Left ventricle myocardium inferior (tissue), 1 donor: ENCODE data around the gene DNAJC30. TPM values are rescaled to one million over a fixed set of nuclear protein-coding genes. Genes with fewer than 3 reads are reported as not detected.

ENCODE experiments used
- DNase-seq: peaks from one replicate; pipeline ENCODE4 v3.0.0-alpha.2; 2020
- H3K27ac ChIP-seq: fragments of 200-600 bp; replicated peaks from 2 replicates; pipeline ENCODE4 v1.8.0; 2021
- H3K27me3 ChIP-seq: fragments of 200-600 bp; 2 replicates; pipeline ENCODE4 v1.8.0; 2021; ENCODE audit warnings: low read depth
- H3K36me3 ChIP-seq: fragments of 200-600 bp; 2 replicates; pipeline ENCODE4 v1.8.0; 2021
- H3K4me1 ChIP-seq: fragments of 200-600 bp; 2 replicates; pipeline ENCODE4 v1.8.0; 2021
- H3K4me3 ChIP-seq: fragments of 200-600 bp; 2 replicates; pipeline ENCODE4 v1.8.0; 2021; ENCODE audit warnings: mild to moderate bottlenecking, moderate library complexity
- H3K9me3 ChIP-seq: fragments of 200-600 bp; replicated peaks from 2 replicates; pipeline ENCODE4 v1.8.0; 2021
- intact Hi-C: fragments of 100-400 bp; cut with micrococcal nuclease; formaldehyde crosslinking; loops from one replicate; pipeline ENCODE4 v1.11.0; 2022
- total RNA-seq: library from RNA; stranded (reverse); fragmentation: NEBNext Ultra II Directional; extraction: Animal tissue kit (Norgen Biotek cat#: 25700); gene quantifications from one replicate; pipeline ENCODE4 v1.2.1, GENCODE V29; 2021
- TF ChIP-seq, protein P1 (sequence below): fragments of 200-600 bp; IDR thresholded peaks from 2 replicates; pipeline ENCODE4 v1.8.0; 2021; ENCODE audit warnings: antibody characterized with exemption, mild to moderate bottlenecking, borderline replicate concordance
- donor health status: DM: no; HTN: yes; CAD: no; lungs with severe emphysema.

The DNAJC30 gene
- total RNA-seq, 1 donor from 2014 or later: 14.0 TPM

DNA sequence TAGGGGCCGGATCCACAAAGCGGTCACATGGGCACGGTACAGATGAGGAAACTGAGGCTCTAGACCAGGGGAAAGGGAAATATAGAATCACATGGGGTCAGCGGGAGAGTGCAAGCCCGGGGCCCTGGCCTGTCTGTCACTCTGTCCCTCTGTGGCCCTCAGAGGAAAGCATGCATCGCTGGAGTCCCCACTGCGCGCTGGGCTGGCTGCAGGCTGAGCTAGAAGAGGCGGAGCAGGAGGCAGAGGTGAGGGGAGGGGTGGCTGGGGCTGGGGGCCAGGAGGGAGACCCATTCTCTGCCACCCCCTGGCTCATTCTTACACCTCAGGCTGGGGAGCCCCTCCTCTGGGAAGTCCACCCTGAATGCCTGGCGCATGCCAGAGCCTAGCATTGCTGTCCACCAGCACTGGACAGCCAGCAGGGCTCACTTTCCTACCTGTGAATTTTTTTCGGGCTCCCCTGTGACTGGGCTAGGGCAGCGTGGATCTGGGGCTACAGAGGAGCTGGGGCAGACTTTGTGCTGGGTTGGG, 13.3 kb downstream of the DNAJC30 start:
- no peak for DNase-seq
- Histone ChIP-seq H3K4me1 (peaks cover 17% of the 10 kb centered on the region), H3K36me3 (no peaks in the 10 kb centered on the region), H3K9me3 (no peaks in the 10 kb centered on the region), H3K4me3 (no peak overlapping the region), H3K27me3 (no peaks in the 10 kb centered on the region), H3K27ac (no peak overlapping the region)
- TF ChIP-seq, protein P1, sequence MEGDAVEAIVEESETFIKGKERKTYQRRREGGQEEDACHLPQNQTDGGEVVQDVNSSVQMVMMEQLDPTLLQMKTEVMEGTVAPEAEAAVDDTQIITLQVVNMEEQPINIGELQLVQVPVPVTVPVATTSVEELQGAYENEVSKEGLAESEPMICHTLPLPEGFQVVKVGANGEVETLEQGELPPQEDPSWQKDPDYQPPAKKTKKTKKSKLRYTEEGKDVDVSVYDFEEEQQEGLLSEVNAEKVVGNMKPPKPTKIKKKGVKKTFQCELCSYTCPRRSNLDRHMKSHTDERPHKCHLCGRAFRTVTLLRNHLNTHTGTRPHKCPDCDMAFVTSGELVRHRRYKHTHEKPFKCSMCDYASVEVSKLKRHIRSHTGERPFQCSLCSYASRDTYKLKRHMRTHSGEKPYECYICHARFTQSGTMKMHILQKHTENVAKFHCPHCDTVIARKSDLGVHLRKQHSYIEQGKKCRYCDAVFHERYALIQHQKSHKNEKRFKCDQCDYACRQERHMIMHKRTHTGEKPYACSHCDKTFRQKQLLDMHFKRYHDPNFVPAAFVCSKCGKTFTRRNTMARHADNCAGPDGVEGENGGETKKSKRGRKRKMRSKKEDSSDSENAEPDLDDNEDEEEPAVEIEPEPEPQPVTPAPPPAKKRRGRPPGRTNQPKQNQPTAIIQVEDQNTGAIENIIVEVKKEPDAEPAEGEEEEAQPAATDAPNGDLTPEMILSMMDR: no peak
- intact Hi-C loops: no loop called here

DNA sequence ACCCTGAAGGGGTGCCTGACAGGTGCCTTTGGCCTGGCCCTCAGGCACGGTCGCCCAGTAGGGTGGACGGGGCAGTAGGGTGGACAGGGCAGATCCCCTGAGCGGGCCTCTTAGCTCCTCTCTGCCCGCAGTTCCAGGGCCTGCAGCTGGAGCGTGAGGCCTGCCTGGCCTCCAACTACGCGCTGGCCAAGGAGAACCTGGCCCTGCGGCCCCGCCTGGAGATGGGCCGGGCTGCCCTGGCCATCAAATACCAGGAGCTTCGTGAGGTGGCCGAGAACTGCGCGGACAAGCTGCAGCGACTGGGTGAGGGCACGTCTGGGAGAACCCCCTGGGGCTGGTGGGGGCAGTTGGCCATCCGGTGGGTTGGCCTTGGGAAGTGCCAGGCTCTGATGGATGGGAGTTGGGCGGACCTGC, 14.0 kb downstream of the DNAJC30 start:
- no peak overlapping the region for H3K27ac ChIP-seq
- no peaks in the 10 kb centered on the region for H3K9me3 ChIP-seq
- TF ChIP-seq, protein P1: no peak
- intact Hi-C loops: no loop called here
- H3K36me3 ChIP-seq: no peaks in the 10 kb centered on the region
- H3K4me3 ChIP-seq: no peak overlapping the region
- peaks cover 17% of the 10 kb centered on the region for H3K4me1 ChIP-seq
- H3K27me3 ChIP-seq: no peaks in the 10 kb centered on the region
- DNase-seq: no peak

DNA sequence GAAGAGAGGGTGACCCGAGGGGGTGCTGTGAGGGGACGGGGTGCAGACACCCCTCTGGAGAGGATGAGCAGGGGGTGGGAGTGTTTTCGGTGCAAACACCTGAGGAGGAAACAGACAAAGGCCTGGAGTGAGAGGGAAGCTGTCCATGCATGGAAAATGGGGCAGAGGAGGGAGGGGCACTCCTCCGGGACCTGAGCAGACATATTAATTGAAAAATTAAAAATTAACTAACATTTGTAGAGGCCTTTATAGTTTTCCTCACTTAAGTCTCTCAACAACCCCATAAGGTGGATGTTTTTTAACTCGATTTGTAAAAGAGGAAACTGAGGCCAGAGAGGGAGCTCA, 14.4 kb downstream of the DNAJC30 start:
- TF ChIP-seq, protein P1: no peak
- intact Hi-C loops: no loop called here
- H3K4me3 ChIP-seq: peak overlapping the region; percentile 73
- H3K36me3 ChIP-seq: no peaks in the 10 kb centered on the region
- H3K4me1 ChIP-seq: peaks cover 17% of the 10 kb centered on the region
- no peaks in the 10 kb centered on the region for H3K9me3 ChIP-seq
- DNase-seq: no peak
- no peaks in the 10 kb centered on the region for H3K27me3 ChIP-seq
- no peak overlapping the region for H3K27ac ChIP-seq

GRCh38 chr7:73668103-73668885, 15.0 kb downstream of the DNAJC30 start:
- intact Hi-C loops: no loop called here
- Histone ChIP-seq H3K27me3 (no peaks in the 10 kb centered on the region), H3K9me3 (peaks cover 3% of the 10 kb centered on the region), H3K27ac (no peak overlapping the region), H3K4me1 (peaks cover 17% of the 10 kb centered on the region), H3K4me3 (peak overlapping the region; percentile 73), H3K36me3 (no peaks in the 10 kb centered on the region)
- TF ChIP-seq, protein P1: no peak
- no peak for DNase-seq

- Histone ChIP-seq H3K9me3 (peaks cover 11% of the 10 kb centered on the region), H3K27me3 (peaks cover 6% of the 10 kb centered on the region), H3K4me1 (peaks cover 17% of the 10 kb centered on the region), H3K36me3 (no peaks in the 10 kb centered on the region), H3K4me3 (peak within 1 kb of the TSS; percentile 73), H3K27ac (no peak within 1 kb of the TSS)
- intact Hi-C loops: no loop called here
- TF ChIP-seq, protein P1: peak; percentile 85
- DNase-seq: peak; percentile 90
Observed at GRCh38 chr7:73667344-73668102, 15.7 kb downstream of the DNAJC30 start, which contains the start of gene VPS37D. TSS of gene VPS37D (plus strand) at chr7:73667831. CDS start at chr7:73667959, 128 bp downstream.
